Activated naive CD4-positive, alpha-beta T cell treated with anti-CD3 and anti-CD28 coated beads, Interleukin-2, amount 50 U/mL, for 24 hours (primary cell): ENCODE measurements around the gene RHBDF1.
"Not testable (repeated sequence)": the region's sequence is repeated elsewhere in the genome, so short reads cannot be mapped to it uniquely, and the experiment has no call there.

ENCODE experiments used
- H3K27ac Mint-ChIP-seq: one replicate; pipeline ENCODE4 v1.8.0; 2021; ENCODE audit warnings: mild to moderate bottlenecking, mixed read lengths
- H3K27me3 Mint-ChIP-seq: one replicate; pipeline ENCODE4 v1.8.0; 2021; ENCODE audit warnings: mixed read lengths
- H3K36me3 Mint-ChIP-seq: one replicate; pipeline ENCODE4 v1.8.0; 2021; ENCODE audit warnings: mixed read lengths
- H3K4me1 Mint-ChIP-seq: one replicate; pipeline ENCODE4 v1.8.0; 2021; ENCODE audit warnings: mixed read lengths
- H3K4me3 Mint-ChIP-seq: one replicate; pipeline ENCODE4 v1.8.0; 2021; ENCODE audit warnings: mild to moderate bottlenecking, mixed read lengths
- H3K9me3 Mint-ChIP-seq: one replicate; pipeline ENCODE4 v1.8.0; 2021; ENCODE audit warnings: mixed read lengths

Gene RHBDF1

GRCh38 chr16:58491-59439, 13.7 kb downstream of the RHBDF1 start:
- Mint-ChIP-seq H3K4me1 (peaks cover 3% of the 10 kb centered on the region), H3K9me3 (no peaks in the 10 kb centered on the region), H3K27ac (no peak overlapping the region)

GRCh38 chr16:57711-58110, 14.7 kb downstream of the RHBDF1 start:
- Mint-ChIP-seq H3K27ac (no peak overlapping the region), H3K4me3 (no peak overlapping the region), H3K4me1 (peaks cover 6% of the 10 kb centered on the region), H3K27me3 (no peaks in the 10 kb centered on the region), H3K36me3 (peaks cover 2% of the 10 kb centered on the region), H3K9me3 (no peaks in the 10 kb centered on the region)

More at GRCh38 chr16:58491-59439, 13.7 kb downstream of the RHBDF1 start:
- Mint-ChIP-seq H3K27me3 (no peaks in the 10 kb centered on the region), H3K4me3 (no peak overlapping the region), H3K36me3 (peaks cover 2% of the 10 kb centered on the region)

GRCh38 chr16:56231-56927, 16.1 kb downstream of the RHBDF1 start:
- no peak overlapping the region for H3K27ac Mint-ChIP-seq
- H3K4me3 Mint-ChIP-seq, result peak overlapping the region; percentile 36

GRCh38 chr16:55571-56136, 16.8 kb downstream of the RHBDF1 start:
- Mint-ChIP-seq H3K9me3 (no peaks in the 10 kb centered on the region), H3K27me3 (no peaks in the 10 kb centered on the region), H3K36me3 (peaks cover 5% of the 10 kb centered on the region), H3K27ac (no peak overlapping the region), H3K4me1 (peaks cover 22% of the 10 kb centered on the region), H3K4me3 (peak overlapping the region; percentile 36)

More at GRCh38 chr16:56231-56927, 16.1 kb downstream of the RHBDF1 start:
- H3K36me3 Mint-ChIP-seq, result peaks cover 2% of the 10 kb centered on the region
- H3K4me1 Mint-ChIP-seq, result peaks cover 14% of the 10 kb centered on the region
- H3K27me3 Mint-ChIP-seq, result no peaks in the 10 kb centered on the region
- H3K9me3 Mint-ChIP-seq, result no peaks in the 10 kb centered on the region

GRCh38 chr16:54237-54581, 18.2 kb downstream of the RHBDF1 start:
- peaks cover 8% of the 10 kb centered on the region for H3K36me3 Mint-ChIP-seq
- H3K27ac Mint-ChIP-seq, result no peak overlapping the region
- no peaks in the 10 kb centered on the region for H3K9me3 Mint-ChIP-seq
- H3K4me1 Mint-ChIP-seq, result peaks cover 28% of the 10 kb centered on the region
- H3K4me3 Mint-ChIP-seq, result peak overlapping the region; percentile 96
- H3K27me3 Mint-ChIP-seq, result no peaks in the 10 kb centered on the region

GRCh38 chr16:53346-54236, 18.8 kb downstream of the RHBDF1 start, which contains the start of the genes POLR3K and SNRNP25:
Gene POLR3K, minus strand, starts transcription at chr16:53608. Its CDS starts 22 bp downstream, at chr16:53586.
Gene SNRNP25, plus strand, starts transcription at chr16:53828. Its CDS starts 189 bp downstream, at chr16:54017.
- Mint-ChIP-seq H3K4me3 (peak within 1 kb of the TSS; percentile 96), H3K27ac (peak within 1 kb of the TSS; percentile 98), H3K4me1 (peaks cover 28% of the 10 kb centered on the region), H3K9me3 (no peaks in the 10 kb centered on the region), H3K27me3 (no peaks in the 10 kb centered on the region), H3K36me3 (peaks cover 8% of the 10 kb centered on the region)

GRCh38 chr16:50769-51591, 21.5 kb downstream of the RHBDF1 start:
- Mint-ChIP-seq H3K27me3 (no peaks in the 10 kb centered on the region), H3K36me3 (peaks cover 10% of the 10 kb centered on the region), H3K4me3 (peak overlapping the region; percentile 96), H3K4me1 (peaks cover 31% of the 10 kb centered on the region), H3K9me3 (no peaks in the 10 kb centered on the region), H3K27ac (peak overlapping the region; percentile 59)

- no peak overlapping the region for H3K4me3 Mint-ChIP-seq
- peaks cover 12% of the 10 kb centered on the region for H3K36me3 Mint-ChIP-seq
- no peaks in the 10 kb centered on the region for H3K27me3 Mint-ChIP-seq
- peaks cover 40% of the 10 kb centered on the region for H3K4me1 Mint-ChIP-seq
- H3K27ac Mint-ChIP-seq, result peak overlapping the region; percentile 51
- no peaks in the 10 kb centered on the region for H3K9me3 Mint-ChIP-seq
These were observed 25.2 kb downstream of the RHBDF1 start for GRCh38 chr16:47234-47633.

- peaks cover 41% of the 10 kb centered on the region for H3K4me1 Mint-ChIP-seq
- H3K9me3 Mint-ChIP-seq, H3K27me3 Mint-ChIP-seq, H3K4me3 Mint-ChIP-seq, H3K27ac Mint-ChIP-seq: not testable (repeated sequence)
- peaks cover 15% of the 10 kb centered on the region for H3K36me3 Mint-ChIP-seq
These were observed 25.9 kb downstream of the RHBDF1 start for GRCh38 chr16:46510-46909.

GRCh38 chr16:45454-45853, 27.0 kb downstream of the RHBDF1 start:
- Mint-ChIP-seq H3K4me3 (no peak overlapping the region), H3K27ac (no peak overlapping the region), H3K9me3 (no peaks in the 10 kb centered on the region), H3K27me3 (no peaks in the 10 kb centered on the region), H3K4me1 (peaks cover 34% of the 10 kb centered on the region), H3K36me3 (peaks cover 12% of the 10 kb centered on the region)

GRCh38 chr16:44655-45054, 27.8 kb downstream of the RHBDF1 start:
- Mint-ChIP-seq H3K27me3 (no peaks in the 10 kb centered on the region), H3K36me3 (peaks cover 9% of the 10 kb centered on the region), H3K27ac (no peak overlapping the region), H3K4me3 (no peak overlapping the region), H3K9me3 (no peaks in the 10 kb centered on the region), H3K4me1 (peaks cover 29% of the 10 kb centered on the region)

GRCh38 chr16:43294-43693, 29.1 kb downstream of the RHBDF1 start:
- no peak overlapping the region for H3K27ac Mint-ChIP-seq
- H3K4me3 Mint-ChIP-seq, result no peak overlapping the region
- H3K9me3 Mint-ChIP-seq, result no peaks in the 10 kb centered on the region
- H3K4me1 Mint-ChIP-seq, result peaks cover 42% of the 10 kb centered on the region
- H3K27me3 Mint-ChIP-seq, result no peaks in the 10 kb centered on the region
- H3K36me3 Mint-ChIP-seq, result peaks cover 9% of the 10 kb centered on the region

GRCh38 chr16:42691-43090, 29.7 kb downstream of the RHBDF1 start:
- Mint-ChIP-seq H3K27me3 (no peaks in the 10 kb centered on the region), H3K36me3 (peaks cover 9% of the 10 kb centered on the region), H3K4me1 (peaks cover 47% of the 10 kb centered on the region), H3K4me3 (no peak overlapping the region), H3K9me3 (no peaks in the 10 kb centered on the region), H3K27ac (no peak overlapping the region)

- Mint-ChIP-seq H3K4me1 (peaks cover 44% of the 10 kb centered on the region), H3K4me3 (peak overlapping the region; percentile 47), H3K27me3 (no peaks in the 10 kb centered on the region), H3K9me3 (no peaks in the 10 kb centered on the region), H3K27ac (peak overlapping the region; percentile 48), H3K36me3 (peaks cover 5% of the 10 kb centered on the region)
These were observed 30.4 kb downstream of the RHBDF1 start for GRCh38 chr16:42069-42457.
